AG09309 (cell line): ENCODE data around the gene ITPR2.
"Not testable (repeated sequence)": the region's sequence is repeated elsewhere in the genome, so short reads cannot be mapped to it uniquely, and the experiment has no call there.

Experiments used
- DNase-seq: peaks from one replicate; pipeline ENCODE4 v3.0.0-alpha.2; 2010; ENCODE audit warnings: low read depth
- H3K4me3 ChIP-seq: 2 replicates; pipeline ENCODE4 v1.5.1; 2011; ENCODE audit warnings: mild to moderate bottlenecking, low read depth, low read length, moderate library complexity; ENCODE audit not compliant: control insufficient read depth
- CTCF ChIP-seq: IDR thresholded peaks from 2 replicates; pipeline ENCODE4 v1.5.1; 2011; ENCODE audit warnings: mild to moderate bottlenecking, low read depth, low read length, inconsistent platforms; ENCODE audit not compliant: insufficient read depth, control insufficient read depth; ENCODE audit errors: missing control alignments

Gene ITPR2

GRCh38 chr12:26319511-26319910 is 513.5 kb downstream of the ITPR2 start:
- no peak for DNase-seq
- H3K4me3 ChIP-seq = no peak overlapping the region
- no peak for TF ChIP-seq CTCF

GRCh38 chr12:26318661-26319068 is 514.3 kb downstream of the ITPR2 start:
- DNase-seq = no peak
- H3K4me3 ChIP-seq = no peak overlapping the region
- no peak for TF ChIP-seq CTCF

GRCh38 chr12:26317942-26318575 is 514.9 kb downstream of the ITPR2 start:
- H3K4me3 ChIP-seq = no peak overlapping the region
- TF ChIP-seq CTCF = no peak
- no peak for DNase-seq

GRCh38 chr12:26314103-26314502 is 518.9 kb downstream of the ITPR2 start:
- H3K4me3 ChIP-seq = not testable (repeated sequence)

GRCh38 chr12:26310489-26310888 is 522.5 kb downstream of the ITPR2 start:
- not testable (repeated sequence) for DNase-seq, H3K4me3 ChIP-seq

More at GRCh38 chr12:26314103-26314502, 518.9 kb downstream of the ITPR2 start:
- DNase-seq = not testable (repeated sequence)

- no peak overlapping the region for H3K4me3 ChIP-seq
- no peak for TF ChIP-seq CTCF
- no peak for DNase-seq
Measured at GRCh38 chr12:26309634-26310033, 523.4 kb downstream of the ITPR2 start.

GRCh38 chr12:26304273-26304672 is 528.7 kb downstream of the ITPR2 start:
- DNase-seq = no peak
- TF ChIP-seq CTCF = no peak
- H3K4me3 ChIP-seq = no peak overlapping the region

GRCh38 chr12:26303418-26303817 is 529.6 kb downstream of the ITPR2 start:
- no peak for DNase-seq
- no peak overlapping the region for H3K4me3 ChIP-seq
- no peak for TF ChIP-seq CTCF
